SKM-1 (cell line): ENCODE data around the gene CAST.
A peak's percentile ranks its signal among the peaks of the same experiment; 100 is the strongest.
"Not testable (repeated sequence)": the region's sequence is repeated elsewhere in the genome, so short reads cannot be mapped to it uniquely, and the experiment has no call there.

Source experiments
- DNase-seq: peaks from one replicate; lab custom pipeline; 2025; ENCODE audit not compliant: unreplicated experiment; lab: John Stamatoyannopoulos, UW

Gene CAST

GRCh38 chr5:96743805-96744204 is 81.6 kb downstream of the CAST start:
- no peak for DNase-seq

GRCh38 chr5:96744218-96744617 is 82.0 kb downstream of the CAST start:
- not testable (repeated sequence) for DNase-seq

DNA sequence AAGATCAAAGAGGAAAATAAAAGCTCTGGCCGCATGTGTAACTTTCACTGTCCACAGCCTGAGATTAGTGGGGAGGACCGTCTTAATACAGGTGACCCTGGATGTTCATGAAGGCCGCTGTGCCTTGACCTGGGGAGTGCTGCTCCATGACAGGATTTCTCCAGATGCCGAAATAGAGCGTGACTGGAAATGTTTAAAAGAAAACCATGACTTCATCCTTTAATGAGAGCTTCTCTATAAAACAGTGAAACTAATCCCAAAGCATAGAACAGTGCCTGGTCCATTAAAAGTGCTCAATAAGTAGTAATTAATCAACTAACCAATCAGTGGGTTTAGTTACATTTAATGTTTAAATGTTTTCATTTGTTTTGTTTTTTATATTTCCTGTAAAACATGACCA is 82.8 kb downstream of the CAST start:
- no peak for DNase-seq

- no peak for DNase-seq
These were observed 83.8 kb downstream of the CAST start for GRCh38 chr5:96745844-96746531.

- no peak for DNase-seq
These were observed 85.5 kb downstream of the CAST start for GRCh38 chr5:96747720-96748119.

GRCh38 chr5:96750110-96750822 is 88.1 kb downstream of the CAST start:
- no peak for DNase-seq

DNA sequence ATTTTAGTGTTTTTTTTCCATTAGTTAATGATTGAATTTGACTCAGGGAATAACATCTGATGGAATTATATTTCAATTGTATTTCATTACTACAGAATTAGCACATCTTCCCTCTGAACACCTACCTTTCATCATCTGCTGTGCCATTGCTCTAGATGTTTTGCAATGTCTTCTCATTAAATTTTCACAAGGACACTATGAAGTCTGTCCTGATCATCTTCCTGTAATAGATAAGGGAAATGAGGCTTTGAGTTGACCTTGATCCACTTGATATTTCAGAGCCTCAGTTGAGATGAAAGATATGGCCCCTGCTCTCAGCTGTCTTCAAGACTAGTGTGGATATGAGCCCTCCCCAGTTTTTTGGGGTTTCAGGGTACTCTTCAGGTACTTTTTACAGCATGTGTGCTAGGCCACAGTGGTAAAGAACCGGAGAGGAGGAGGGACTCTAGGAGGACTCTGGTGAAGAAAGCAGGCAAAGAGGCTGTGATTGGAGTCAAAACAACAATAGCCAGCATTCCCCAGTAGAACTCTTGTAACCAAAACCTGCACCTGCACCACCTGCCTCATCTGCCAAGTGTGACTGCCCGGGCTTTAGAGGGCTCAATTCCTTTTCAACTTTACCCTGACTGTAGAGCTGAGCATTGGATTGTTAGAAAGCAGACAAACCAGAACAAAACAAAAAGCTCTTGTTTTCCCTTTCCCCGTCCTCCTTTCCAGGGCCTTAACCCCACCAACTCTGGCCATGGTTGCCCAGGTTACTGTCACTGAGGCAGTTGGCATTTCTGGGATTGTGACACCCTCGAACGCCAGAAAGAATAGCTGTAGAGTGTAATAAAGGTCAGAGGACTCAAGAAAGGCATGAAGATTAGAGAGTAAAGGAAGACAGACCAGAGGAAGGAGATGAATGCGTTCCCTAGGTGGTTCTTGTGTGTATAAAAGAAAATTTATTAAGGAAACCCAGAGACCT is 89.3 kb downstream of the CAST start:
- DNase-seq = no peak

DNA sequence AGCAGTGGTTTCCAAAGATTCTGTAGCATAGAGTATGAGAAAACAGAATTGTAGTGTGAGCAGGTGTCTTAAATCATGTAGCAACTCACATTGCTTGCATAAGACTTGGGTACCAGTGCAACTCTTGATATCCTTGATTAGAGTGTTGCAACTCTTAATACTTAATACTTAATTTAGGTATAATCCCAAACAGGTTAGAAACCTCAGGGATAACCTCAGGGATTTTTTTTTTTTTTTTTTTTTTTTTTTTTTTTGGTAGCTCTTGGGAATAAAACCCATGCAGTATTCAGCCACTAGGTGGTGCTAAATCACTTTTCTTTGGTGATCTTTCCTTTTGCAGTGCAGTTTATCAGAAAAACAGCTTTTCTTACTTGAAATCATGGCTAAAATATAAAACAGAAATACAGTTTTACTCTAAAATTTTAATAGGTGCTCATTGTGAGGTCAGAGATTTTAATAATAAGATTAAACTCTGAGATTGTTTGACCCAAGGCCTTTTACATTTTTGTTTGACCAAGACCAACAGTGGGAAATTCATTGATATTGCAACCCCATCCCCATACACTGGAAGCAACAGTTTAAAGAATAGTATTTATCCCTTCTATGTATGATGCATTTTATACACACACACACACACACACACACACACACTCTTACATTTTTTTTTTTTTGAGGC is 90.3 kb downstream of the CAST start:
- DNase-seq = peak; percentile 11

GRCh38 chr5:96753017-96753397 is 90.8 kb downstream of the CAST start:
- DNase-seq = no peak

DNA sequence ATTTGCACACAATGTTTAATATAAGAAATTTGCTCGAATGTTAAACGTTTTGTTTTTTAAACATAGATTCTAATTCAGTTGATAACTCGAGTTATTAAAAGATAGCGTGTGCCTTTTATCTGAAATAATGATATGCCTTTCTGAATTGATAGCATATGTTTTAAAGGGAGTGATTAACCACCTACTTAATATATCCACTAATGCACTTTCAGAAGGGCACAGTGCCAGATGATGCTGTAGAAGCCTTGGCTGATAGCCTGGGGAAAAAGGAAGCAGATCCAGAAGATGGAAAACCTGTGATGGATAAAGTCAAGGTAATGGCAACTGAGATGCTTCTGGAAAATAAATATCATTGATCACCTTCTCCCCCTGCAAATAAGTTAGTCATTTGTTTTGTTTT is 91.7 kb downstream of the CAST start:
- DNase-seq = no peak

DNA sequence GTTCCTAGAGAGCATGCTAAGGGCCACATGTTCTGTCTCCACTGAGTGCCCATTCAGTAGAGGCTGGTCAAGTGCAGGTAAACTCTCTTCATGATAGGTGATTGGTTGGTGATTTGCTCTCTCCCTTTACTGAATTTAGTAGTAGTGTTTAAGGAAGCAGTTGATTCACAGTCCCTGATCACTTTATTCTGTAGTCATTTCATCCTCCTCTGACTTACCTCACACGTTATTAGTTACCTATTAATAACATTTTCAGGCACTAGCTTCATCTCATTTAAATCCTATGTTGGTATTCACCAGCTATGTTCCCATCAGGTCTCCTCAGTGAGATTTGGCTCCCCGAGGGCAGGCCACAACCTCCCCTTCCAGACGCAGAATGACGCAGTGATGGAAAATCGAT is 93.7 kb downstream of the CAST start:
- DNase-seq = no peak

GRCh38 chr5:96756985-96757384 is 94.8 kb downstream of the CAST start:
- no peak for DNase-seq

GRCh38 chr5:96758621-96759020 is 96.4 kb downstream of the CAST start:
- DNase-seq = no peak

- DNase-seq = no peak
These were observed 99.4 kb downstream of the CAST start for GRCh38 chr5:96761618-96762017.

- DNase-seq = no peak
These were observed 100.8 kb downstream of the CAST start for GRCh38 chr5:96763026-96763425.

GRCh38 chr5:96765043-96765442 is 102.9 kb downstream of the CAST start:
- DNase-seq = no peak

DNA sequence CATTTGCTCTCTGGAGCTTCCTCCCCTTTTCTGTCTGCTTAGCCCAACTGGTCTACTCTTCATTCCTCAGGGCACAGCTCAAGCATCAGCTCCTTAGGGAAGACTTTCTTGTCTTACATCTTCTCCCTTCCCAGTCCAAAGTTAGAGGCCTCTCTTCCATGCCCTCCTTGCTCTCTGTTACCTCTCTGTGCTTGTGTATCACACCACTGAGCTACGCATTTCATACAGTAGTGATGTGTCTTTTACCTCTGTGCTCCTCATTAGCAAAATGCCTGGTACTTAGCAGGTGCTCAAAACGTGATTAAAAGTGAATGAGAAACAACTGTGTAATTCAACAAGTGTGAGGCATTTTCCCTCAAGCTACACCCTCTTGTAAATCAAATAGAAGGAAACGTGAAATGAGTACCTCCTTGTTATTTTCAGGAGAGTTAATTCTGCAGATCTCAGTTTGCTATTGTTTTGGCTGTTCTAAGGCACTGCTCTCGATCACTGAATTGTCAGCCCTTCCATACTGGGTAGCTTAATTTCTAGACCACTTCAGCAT is 106.6 kb downstream of the CAST start:
- no peak for DNase-seq

DNA sequence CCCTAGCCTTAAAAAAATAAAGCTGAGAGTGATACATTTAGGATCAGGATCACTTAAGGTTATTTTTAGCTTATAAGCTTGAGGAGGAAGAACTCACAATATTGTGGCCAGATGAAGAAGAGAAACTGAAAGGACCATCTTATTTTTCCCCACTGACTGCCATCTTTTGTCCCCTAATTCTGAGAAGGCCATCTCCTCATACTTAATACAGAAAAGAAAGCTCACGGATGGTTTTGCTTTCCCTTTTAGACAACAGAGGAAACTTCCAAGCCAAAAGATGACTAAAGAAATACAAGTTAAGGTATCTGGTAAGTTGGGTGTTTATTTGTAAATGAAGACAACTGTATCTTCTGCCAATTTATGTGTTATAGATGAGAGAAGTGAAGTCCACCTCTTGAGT is 109.2 kb downstream of the CAST start:
- no peak for DNase-seq

- DNase-seq = no peak
These were observed 109.9 kb downstream of the CAST start for GRCh38 chr5:96772111-96772510.

GRCh38 chr5:96772542-96772941 is 110.4 kb downstream of the CAST start:
- no peak for DNase-seq

DNA sequence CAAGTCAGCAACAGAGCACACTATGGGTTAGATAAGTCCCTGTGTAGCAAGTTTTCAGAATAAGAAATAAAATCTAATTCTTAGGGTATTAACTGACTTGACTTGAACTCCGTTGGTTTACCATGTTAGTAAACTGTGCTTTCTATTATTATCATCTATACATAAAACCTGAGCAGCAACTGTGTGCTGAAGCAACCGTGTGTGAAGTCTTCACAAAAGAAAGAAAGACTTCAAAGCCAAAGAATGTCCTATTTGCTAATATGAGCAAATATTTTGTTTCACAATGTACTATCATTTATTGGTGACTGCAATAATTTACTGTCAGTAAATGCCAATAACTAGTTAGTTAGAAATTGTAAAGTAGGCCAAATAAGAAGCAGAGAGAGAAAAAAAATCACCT is 112.9 kb downstream of the CAST start:
- DNase-seq = no peak
